IMR-90 (cell line): ENCODE results near the gene CTNNBIP1. TPM values are rescaled to one million over a fixed set of nuclear protein-coding genes. Genes with fewer than 3 reads are reported as not detected.

Experiments used
- ATAC-seq: fragments of 200-7000 bp; cut with Tn5 transposase; 2 replicates; pipeline ENCODE4 v1.9.1; 2020; ENCODE audit warnings: low read depth, mild to moderate bottlenecking, moderate library complexity
- BruUV-seq: library from RNA; stranded (reverse); fragments of 400-500 nt; replicated peaks from 2 replicates; lab custom pipeline; 2021; lab: Mats Ljungman, UMichigan
- CTCF ChIA-PET: fragments of 300-600 bp; formaldehyde crosslinking; extraction: SDS; loops from one replicate; lab custom pipeline; 2021; ENCODE audit warnings: antibody characterized with exemption; lab: Yijun Ruan, JAX
- POLR2A ChIA-PET: fragments of 300-600 bp; sonication (Branson Sonifier 250); formaldehyde crosslinking; loops from one replicate; lab custom pipeline; 2022; ENCODE audit warnings: antibody characterized with exemption; ENCODE audit not compliant: unreplicated experiment; lab: Charles Lee
- DNase-seq: peaks from one replicate; pipeline ENCODE4 v3.0.0; 2013
- H2AFZ ChIP-seq: replicated peaks from 2 replicates; pipeline ENCODE3; 2013; ENCODE audit warnings: low read length, mild to moderate bottlenecking; ENCODE audit not compliant: poor library complexity
- H2AK5ac ChIP-seq: 2 replicates; pipeline ENCODE4 v1.6.1; 2013; ENCODE audit warnings: low read depth, low read length, inconsistent platforms
- H2AK9ac ChIP-seq: replicated peaks from 2 replicates; pipeline ENCODE3; 2013; ENCODE audit warnings: mild to moderate bottlenecking, low read depth, low read length, moderate library complexity; ENCODE audit not compliant: poor library complexity
- H2BK120ac ChIP-seq: 2 replicates; pipeline ENCODE4 v1.6.1; 2013; ENCODE audit warnings: low read depth, low read length, inconsistent platforms
- H2BK15ac ChIP-seq: 3 replicates; pipeline ENCODE4 v1.6.1; 2013; ENCODE audit warnings: low read depth, low read length, inconsistent platforms
- H2BK20ac ChIP-seq: 2 replicates; pipeline ENCODE4 v1.6.1; 2013; ENCODE audit warnings: low read depth, mild to moderate bottlenecking, inconsistent platforms, low read length, moderate library complexity
- H2BK5ac ChIP-seq: 2 replicates; pipeline ENCODE4 v1.6.1; 2013; ENCODE audit warnings: mild to moderate bottlenecking, low read depth, low read length, inconsistent platforms; ENCODE audit not compliant: poor library complexity, severe bottlenecking
- H3K14ac ChIP-seq: replicated peaks from 2 replicates; pipeline ENCODE4 v1.6.1; 2013; ENCODE audit warnings: low read depth, low read length, inconsistent platforms
- H3K18ac ChIP-seq: 2 replicates; pipeline ENCODE4 v1.6.1; 2013; ENCODE audit warnings: low read depth, low read length, control low read depth
- H3K23ac ChIP-seq: 2 replicates; pipeline ENCODE4 v1.6.1; 2013; ENCODE audit warnings: low read depth, low read length, inconsistent platforms
- H3K27ac ChIP-seq: 2 replicates; pipeline ENCODE4 v1.5.1; 2013; ENCODE audit warnings: mild to moderate bottlenecking, control low read depth, low read length; ENCODE audit not compliant: insufficient read depth
- H3K27me3 ChIP-seq: 2 replicates; pipeline ENCODE4 v1.6.1; 2013; ENCODE audit warnings: low read length; ENCODE audit not compliant: control insufficient read depth, insufficient read depth
- H3K36me3 ChIP-seq: 2 replicates; pipeline ENCODE4 v1.6.1; 2013; ENCODE audit warnings: low read length, mixed read lengths; ENCODE audit not compliant: control insufficient read depth, insufficient read depth
- H3K4ac ChIP-seq: 2 replicates; pipeline ENCODE4 v1.6.1; 2013; ENCODE audit warnings: low read depth, low read length, inconsistent platforms
- H3K4me1 ChIP-seq: 2 replicates; pipeline ENCODE4 v1.6.1; 2013; ENCODE audit warnings: low read length, mixed read lengths; ENCODE audit not compliant: control insufficient read depth, insufficient read depth
- H3K4me2 ChIP-seq: 2 replicates; pipeline ENCODE4 v1.6.1; 2013; ENCODE audit warnings: low read depth, mild to moderate bottlenecking, control low read depth, low read length, moderate library complexity
- H3K4me3 ChIP-seq: 2 replicates; pipeline ENCODE4 v1.5.1; 2013; ENCODE audit warnings: low read depth, mild to moderate bottlenecking, control low read depth, low read length, moderate library complexity; ENCODE audit not compliant: insufficient read depth
- H3K56ac ChIP-seq: 2 replicates; pipeline ENCODE4 v1.6.1; 2013; ENCODE audit warnings: low read length, inconsistent platforms; ENCODE audit not compliant: insufficient read depth; ENCODE audit errors: extremely low read depth
- H3K79me1 ChIP-seq, 2 experiments: 2 replicates each; pipeline ENCODE4 v1.6.1; 2013; ENCODE audit warnings: low read length in 2 of 2, inconsistent platforms in 1 of 2, low read depth in 1 of 2
- H3K9ac ChIP-seq: 2 replicates; pipeline ENCODE4 v1.6.1; 2013; ENCODE audit warnings: low read depth, low read length, control low read depth
- H3K9me1 ChIP-seq: 2 replicates; pipeline ENCODE4 v1.6.1; 2013; ENCODE audit warnings: low read length, inconsistent platforms; ENCODE audit not compliant: insufficient read depth
- H3K9me3 ChIP-seq: 2 replicates; pipeline ENCODE4 v1.6.1; 2013; ENCODE audit warnings: low read length; ENCODE audit not compliant: control insufficient read depth, insufficient read depth
- H4K20me1 ChIP-seq: 2 replicates; pipeline ENCODE4 v1.6.1; 2013; ENCODE audit warnings: low read length, inconsistent platforms; ENCODE audit not compliant: insufficient read depth
- H4K5ac ChIP-seq: 2 replicates; pipeline ENCODE4 v1.6.1; 2013; ENCODE audit warnings: mild to moderate bottlenecking, low read depth, low read length, control low read depth
- H4K8ac ChIP-seq, 2 experiments: 2 replicates each; pipeline ENCODE4 v1.6.1; 2013; ENCODE audit warnings: low read depth in 2 of 2, low read length in 2 of 2, control low read depth in 1 of 2, inconsistent platforms in 1 of 2
- H4K91ac ChIP-seq: 2 replicates; pipeline ENCODE4 v1.6.1; 2013; ENCODE audit warnings: low read depth, low read length, inconsistent platforms; ENCODE audit not compliant: insufficient read depth
- CTCF ChIP-seq: conservative IDR thresholded peaks from 2 replicates; pipeline ENCODE4 v1.5.1; 2012; ENCODE audit warnings: mild to moderate bottlenecking, low read depth, low read length, improper control_type of control experiment
- ELK1 ChIP-seq: fragments of 150-350 bp; IDR thresholded peaks from 2 replicates; pipeline ENCODE4 v1.6.1; 2016; ENCODE audit warnings: low read depth, mild to moderate bottlenecking, low read length, moderate library complexity, borderline replicate concordance
- FOS ChIP-seq: fragments of 150-350 bp; IDR thresholded peaks from 2 replicates; pipeline ENCODE4 v1.6.1; 2016; ENCODE audit warnings: low read depth, low read length
- MAFK ChIP-seq: IDR thresholded peaks from 2 replicates; pipeline ENCODE4 v1.6.1; 2012; ENCODE audit warnings: low read depth, low read length, improper control_type of control experiment
- MAZ ChIP-seq: IDR thresholded peaks from 2 replicates; pipeline ENCODE4 v1.6.1; 2012; ENCODE audit warnings: low read depth, mild to moderate bottlenecking, low read length, improper control_type of control experiment, moderate library complexity, borderline replicate concordance
- WGBS, 2 experiments: methylation state at CpG; one replicate each; pipeline versions ENCODE4 v1.1.5 to v1.1.7; 2013; ENCODE audit warnings: missing lambda C conversion rate in 2 of 2; ENCODE audit not compliant: insufficient read length in 1 of 2; ENCODE audit errors: extremely low coverage in 2 of 2; 5-methylcytosine and 5-hydroxymethylcytosine counted together
- dilution Hi-C: fragments of 300-500 bp; cut with HindIII; formaldehyde crosslinking; loops from one replicate; pipeline ENCODE4 v1.14.3; 2018; ENCODE audit warnings: low sequenced_read_pairs; ENCODE audit not compliant: unreplicated experiment
- in situ Hi-C: fragments of 300-500 bp; cut with MboI; formaldehyde crosslinking; loops from 3 replicates; pipeline ENCODE4 v1.14.3; 2019; ENCODE audit warnings: low sequenced_read_pairs, inconsistent platforms, mixed read lengths
- intact Hi-C: fragments of 100-400 bp; cut with micrococcal nuclease; formaldehyde crosslinking; loops from 2 replicates; pipeline ENCODE4 v1.10.0; 2022
- polyA plus RNA-seq, 3 experiments: library from polyadenylated mRNA; depleted of rRNA; stranded (reverse); fragments of >200 nt; gene quantifications; 2 replicates each; pipeline ENCODE4 v1.2.3, GENCODE V29; 2012; ENCODE audit warnings: low replicate concordance in 1 of 3
- total RNA-seq: library from RNA; depleted of rRNA; stranded (reverse); fragments of >200 nt; gene quantifications from 2 replicates; pipeline ENCODE4 v1.2.3, GENCODE V29; 2012

The CTNNBIP1 gene
- total and polyA plus RNA-seq, 2 of the 4 experiments (the other 2 are of a cell fraction): 24.7 to 28.5 TPM

GRCh38 chr1:9823943-9824701, 85.9 kb downstream of the CTNNBIP1 start, which contains the start of gene CLSTN1:
TSS of gene CLSTN1 (minus strand) at chr1:9823965. CDS start at chr1:9823733, 232 bp downstream.
- Histone ChIP-seq H2AK9ac (peak within 1 kb of the TSS; percentile 83), H3K27me3 (no peaks in the 10 kb centered on the region), H2AK5ac (0 out of 2 replicates have a peak within 1 kb of the TSS, but pooled peaks have one; percentile 0), H3K4ac (peak within 1 kb of the TSS; percentile 73), H3K27ac (peak within 1 kb of the TSS; percentile 39), H3K9ac (peak within 1 kb of the TSS; percentile 88), H3K23ac (peak within 1 kb of the TSS; percentile 21), H3K4me1 (0 out of 2 replicates have a peak, but pooled peaks cover 2% of the 10 kb centered on the region), H3K79me1 (peaks cover 12 to 33% of the 10 kb centered on the region in 2 experiments), H3K18ac (peak within 1 kb of the TSS; percentile 39), H4K8ac (peak within 1 kb of the TSS in 1 of 2 experiments; percentile 62; a peak in 1 of 4 replicates), H4K20me1 (peaks cover 31% of the 10 kb centered on the region), H2BK15ac (no peak within 1 kb of the TSS), H3K4me3 (peak within 1 kb of the TSS; percentile 94), H3K14ac (peak within 1 kb of the TSS; percentile 67), H3K4me2 (peak within 1 kb of the TSS; percentile 95), H3K9me1 (peaks cover 7% of the 10 kb centered on the region; the same call in 1 of the 2 replicates), H3K9me3 (no peaks in the 10 kb centered on the region), H2BK5ac (no peak within 1 kb of the TSS), H3K56ac (no peak within 1 kb of the TSS; the same call in 1 of the 2 replicates), H2AFZ (peak within 1 kb of the TSS; percentile 94), H4K5ac (peak within 1 kb of the TSS; percentile 66; the same call in 1 of the 2 replicates), H2BK120ac (peak within 1 kb of the TSS; percentile 29; the same call in 1 of the 2 replicates), H3K36me3 (no peaks in the 10 kb centered on the region), H4K91ac (no peak within 1 kb of the TSS; the same call in 1 of the 2 replicates), H2BK20ac (no peak within 1 kb of the TSS)
- ChIA-PET POLR2A (no interaction called here), CTCF (no interaction called here)
- ATAC-seq (peak; percentile 87), DNase-seq (peak; percentile 81)
- TF ChIP-seq ELK1: no peak
- peak; percentile 43; the same call in 1 of the 2 replicates for TF ChIP-seq FOS
- TF ChIP-seq MAFK: no peak
- TF ChIP-seq MAZ: peak; percentile 90; the same call in 1 of the 2 replicates
- TF ChIP-seq CTCF: no peak
- dilution Hi-C loops: no loop called here
- BruUV-seq: no TSS peak
- WGBS, 2 experiments: 1% methylated on average over 15 of the region's 93 CpGs; no CpG with 5 or more reads in 1 of the 2 experiments
- in situ Hi-C loops: no loop called here
- intact Hi-C loops: loop anchor here (5.0 kb wide), 1 partner anchor 42 kb away; no protein-coding TSS in a partner anchor
